HepG2 (cell line): ENCODE data around the gene CAPZA1. TPM values are rescaled to one million over a fixed set of nuclear protein-coding genes. Genes with fewer than 3 reads are reported as not detected.

ENCODE experiments used
- KLF6 ChIP-seq: IDR thresholded peaks from 2 replicates; pipeline ENCODE4 v1.8.0; 2016; ENCODE audit warnings: missing biosample characterization, missing genetic modification reagents
- MEF2D ChIP-seq: sonication (generic); formaldehyde crosslinking; IDR thresholded peaks from 2 replicates; pipeline ENCODE4 v1.5.1; 2020; ENCODE audit warnings: mild to moderate bottlenecking, missing genetic modification reagents
- MTA3 ChIP-seq: sonication (generic); formaldehyde crosslinking; IDR thresholded peaks from 2 replicates; pipeline ENCODE4 v1.4.0; 2020; ENCODE audit warnings: missing genetic modification reagents
- NFYB ChIP-seq: sonication (generic); formaldehyde crosslinking; IDR thresholded peaks from 2 replicates; pipeline ENCODE4 v1.4.0; 2020; ENCODE audit warnings: missing genetic modification reagents
- TSC22D2 ChIP-seq: sonication (generic); formaldehyde crosslinking; IDR thresholded peaks from 2 replicates; pipeline ENCODE4 v1.5.1; 2020; ENCODE audit warnings: missing genetic modification reagents, mild to moderate bottlenecking, borderline replicate concordance
- ZNF558 ChIP-seq: sonication (generic); formaldehyde crosslinking; IDR thresholded peaks from 2 replicates; pipeline ENCODE4 v1.9.0; 2022; ENCODE audit warnings: mild to moderate bottlenecking, missing genetic modification reagents, borderline replicate concordance
- ZNF607 ChIP-seq: sonication (generic); formaldehyde crosslinking; IDR thresholded peaks from 2 replicates; pipeline ENCODE4 v1.5.1; 2020; ENCODE audit warnings: missing genetic modification reagents, mild to moderate bottlenecking, borderline replicate concordance
- polyA plus RNA-seq, 8 experiments: library from polyadenylated mRNA; depleted of rRNA in 3 of 8; stranded (reverse) in 7 of 8; unstranded in 1 of 8; fragments of >200 nt; fragmentation: Illumina TruSeq in 4 of 8; extraction: Trizol in 4 of 8; gene quantifications; 2 replicates each; pipeline versions ENCODE4 v1.2.1 to v1.2.3, GENCODE V29; 2011 to 2016; ENCODE audit warnings: low read depth in 4 of 8, missing spikeins in 1 of 8, mixed read lengths in 1 of 8; ENCODE audit not compliant: insufficient read depth in 1 of 8
- total RNA-seq, 5 experiments: library from RNA; depleted of rRNA; stranded (reverse); fragments of >200 nt; fragmentation: Illumina TruSeq; extraction: Trizol; gene quantifications; 2 replicates each; pipeline ENCODE4 v1.2.3, GENCODE V29; 2016; ENCODE audit warnings: low read depth in 1 of 5
- TF ChIP-seq, protein P1 (sequence below), 2 experiments: sonication (generic) in 1 of 2; formaldehyde crosslinking in 1 of 2; IDR thresholded peaks; 2 replicates each; pipeline versions ENCODE4 v1.6.1 to v1.9.0; 2014 to 2022; ENCODE audit warnings: antibody characterized with exemption in 1 of 2, borderline replicate concordance in 1 of 2, inconsistent platforms in 1 of 2, low read depth in 1 of 2, missing genetic modification reagents in 1 of 2
- TF ChIP-seq, protein P2 (sequence below): sonication (generic); formaldehyde crosslinking; IDR thresholded peaks from 2 replicates; pipeline ENCODE4 v1.9.0; 2021; ENCODE audit warnings: mild to moderate bottlenecking, missing genetic modification reagents

Gene CAPZA1
- total and polyA plus RNA-seq, 2 of the 13 experiments (the other 11 are each of a cell fraction or from before 2014, with no cell fraction given) = 67.0 to 117 TPM

DNA sequence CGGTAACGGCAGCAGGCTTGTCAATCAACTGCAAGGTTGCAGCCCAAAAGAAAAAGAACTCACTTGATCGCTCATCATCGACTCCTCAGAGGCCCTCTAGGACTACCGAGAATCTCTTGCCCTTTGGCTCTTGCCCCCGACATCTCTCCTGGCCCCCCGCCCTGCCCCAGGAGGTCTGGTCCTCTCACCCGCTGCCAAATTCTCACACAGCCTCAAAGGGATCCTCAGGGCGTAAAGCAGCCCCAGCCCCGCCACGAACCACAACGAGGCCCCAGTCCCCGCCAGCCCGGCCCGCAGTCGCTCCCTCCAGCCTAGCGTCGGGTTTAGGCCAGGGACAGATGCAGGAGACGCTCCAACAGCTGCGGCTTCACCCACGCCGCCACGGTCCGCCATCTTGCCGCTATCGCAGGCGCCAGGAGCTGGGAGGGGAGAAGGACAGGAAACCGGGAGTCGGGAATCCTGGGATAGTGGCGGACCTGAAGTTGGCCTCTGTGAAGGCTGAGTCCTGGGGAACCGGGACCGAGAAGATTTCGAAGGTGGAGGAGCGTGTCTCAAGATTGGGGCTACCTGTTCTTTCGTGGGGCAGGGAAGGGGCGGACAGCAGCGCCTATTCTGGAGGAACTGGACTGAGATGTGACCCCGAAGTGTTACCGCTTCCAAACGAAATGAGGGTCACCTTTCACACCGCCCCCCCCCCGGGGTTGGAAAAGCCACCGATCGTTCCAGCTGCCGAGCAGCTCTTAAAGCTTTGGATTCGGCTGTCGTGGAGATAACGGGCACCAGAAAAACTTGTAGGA lies 713 bp upstream of the CAPZA1 start, which contains the start of gene ST7L (continued):
- TF ChIP-seq, protein P1, sequence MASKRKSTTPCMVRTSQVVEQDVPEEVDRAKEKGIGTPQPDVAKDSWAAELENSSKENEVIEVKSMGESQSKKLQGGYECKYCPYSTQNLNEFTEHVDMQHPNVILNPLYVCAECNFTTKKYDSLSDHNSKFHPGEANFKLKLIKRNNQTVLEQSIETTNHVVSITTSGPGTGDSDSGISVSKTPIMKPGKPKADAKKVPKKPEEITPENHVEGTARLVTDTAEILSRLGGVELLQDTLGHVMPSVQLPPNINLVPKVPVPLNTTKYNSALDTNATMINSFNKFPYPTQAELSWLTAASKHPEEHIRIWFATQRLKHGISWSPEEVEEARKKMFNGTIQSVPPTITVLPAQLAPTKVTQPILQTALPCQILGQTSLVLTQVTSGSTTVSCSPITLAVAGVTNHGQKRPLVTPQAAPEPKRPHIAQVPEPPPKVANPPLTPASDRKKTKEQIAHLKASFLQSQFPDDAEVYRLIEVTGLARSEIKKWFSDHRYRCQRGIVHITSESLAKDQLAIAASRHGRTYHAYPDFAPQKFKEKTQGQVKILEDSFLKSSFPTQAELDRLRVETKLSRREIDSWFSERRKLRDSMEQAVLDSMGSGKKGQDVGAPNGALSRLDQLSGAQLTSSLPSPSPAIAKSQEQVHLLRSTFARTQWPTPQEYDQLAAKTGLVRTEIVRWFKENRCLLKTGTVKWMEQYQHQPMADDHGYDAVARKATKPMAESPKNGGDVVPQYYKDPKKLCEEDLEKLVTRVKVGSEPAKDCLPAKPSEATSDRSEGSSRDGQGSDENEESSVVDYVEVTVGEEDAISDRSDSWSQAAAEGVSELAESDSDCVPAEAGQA (IDR thresholded peaks at IDR 0.05; ENCODE audit: low read depth) = peak; percentile 85
- TF ChIP-seq, protein P1 (CRISPR knock-in tag; IDR thresholded peaks at IDR 0.05; ENCODE audit: borderline replicate concordance) = no peak
- TF ChIP-seq MEF2D (no peak), NFYB (no peak), MTA3 (CRISPR knock-in tag) (no peak), TSC22D2 (0 out of 2 replicates have a peak, but pooled peaks have one; percentile 47), ZNF558 (CRISPR knock-in tag) (peak; percentile 47; the same call in 1 of the 2 replicates), KLF6 (CRISPR knock-in tag) (peak; percentile 42; the same call in 1 of the 2 replicates), ZNF607 (peak; percentile 64; the same call in 1 of the 2 replicates)
- TF ChIP-seq, protein P2, sequence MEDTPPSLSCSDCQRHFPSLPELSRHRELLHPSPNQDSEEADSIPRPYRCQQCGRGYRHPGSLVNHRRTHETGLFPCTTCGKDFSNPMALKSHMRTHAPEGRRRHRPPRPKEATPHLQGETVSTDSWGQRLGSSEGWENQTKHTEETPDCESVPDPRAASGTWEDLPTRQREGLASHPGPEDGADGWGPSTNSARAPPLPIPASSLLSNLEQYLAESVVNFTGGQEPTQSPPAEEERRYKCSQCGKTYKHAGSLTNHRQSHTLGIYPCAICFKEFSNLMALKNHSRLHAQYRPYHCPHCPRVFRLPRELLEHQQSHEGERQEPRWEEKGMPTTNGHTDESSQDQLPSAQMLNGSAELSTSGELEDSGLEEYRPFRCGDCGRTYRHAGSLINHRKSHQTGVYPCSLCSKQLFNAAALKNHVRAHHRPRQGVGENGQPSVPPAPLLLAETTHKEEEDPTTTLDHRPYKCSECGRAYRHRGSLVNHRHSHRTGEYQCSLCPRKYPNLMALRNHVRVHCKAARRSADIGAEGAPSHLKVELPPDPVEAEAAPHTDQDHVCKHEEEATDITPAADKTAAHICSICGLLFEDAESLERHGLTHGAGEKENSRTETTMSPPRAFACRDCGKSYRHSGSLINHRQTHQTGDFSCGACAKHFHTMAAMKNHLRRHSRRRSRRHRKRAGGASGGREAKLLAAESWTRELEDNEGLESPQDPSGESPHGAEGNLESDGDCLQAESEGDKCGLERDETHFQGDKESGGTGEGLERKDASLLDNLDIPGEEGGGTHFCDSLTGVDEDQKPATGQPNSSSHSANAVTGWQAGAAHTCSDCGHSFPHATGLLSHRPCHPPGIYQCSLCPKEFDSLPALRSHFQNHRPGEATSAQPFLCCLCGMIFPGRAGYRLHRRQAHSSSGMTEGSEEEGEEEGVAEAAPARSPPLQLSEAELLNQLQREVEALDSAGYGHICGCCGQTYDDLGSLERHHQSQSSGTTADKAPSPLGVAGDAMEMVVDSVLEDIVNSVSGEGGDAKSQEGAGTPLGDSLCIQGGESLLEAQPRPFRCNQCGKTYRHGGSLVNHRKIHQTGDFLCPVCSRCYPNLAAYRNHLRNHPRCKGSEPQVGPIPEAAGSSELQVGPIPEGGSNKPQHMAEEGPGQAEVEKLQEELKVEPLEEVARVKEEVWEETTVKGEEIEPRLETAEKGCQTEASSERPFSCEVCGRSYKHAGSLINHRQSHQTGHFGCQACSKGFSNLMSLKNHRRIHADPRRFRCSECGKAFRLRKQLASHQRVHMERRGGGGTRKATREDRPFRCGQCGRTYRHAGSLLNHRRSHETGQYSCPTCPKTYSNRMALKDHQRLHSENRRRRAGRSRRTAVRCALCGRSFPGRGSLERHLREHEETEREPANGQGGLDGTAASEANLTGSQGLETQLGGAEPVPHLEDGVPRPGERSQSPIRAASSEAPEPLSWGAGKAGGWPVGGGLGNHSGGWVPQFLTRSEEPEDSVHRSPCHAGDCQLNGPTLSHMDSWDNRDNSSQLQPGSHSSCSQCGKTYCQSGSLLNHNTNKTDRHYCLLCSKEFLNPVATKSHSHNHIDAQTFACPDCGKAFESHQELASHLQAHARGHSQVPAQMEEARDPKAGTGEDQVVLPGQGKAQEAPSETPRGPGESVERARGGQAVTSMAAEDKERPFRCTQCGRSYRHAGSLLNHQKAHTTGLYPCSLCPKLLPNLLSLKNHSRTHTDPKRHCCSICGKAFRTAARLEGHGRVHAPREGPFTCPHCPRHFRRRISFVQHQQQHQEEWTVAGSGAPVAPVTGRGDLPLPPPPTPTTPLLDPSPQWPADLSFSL = 0 out of 2 replicates have a peak, but pooled peaks have one; percentile 11
